Sigmoid colon (tissue), 7 donors: Measurements from ENCODE around the gene ZFPM1. TPM values are rescaled to one million over a fixed set of nuclear protein-coding genes. Genes with fewer than 3 reads are reported as not detected.

ENCODE experiments used
- DNase-seq: peaks from one replicate; pipeline ENCODE4 v3.0.0-alpha.2; 2019
- H3K27ac ChIP-seq, 4 donors: fragments of 200-600 bp; sonication (generic); one replicate each; pipeline ENCODE4 v1.5.1; 2016 to 2019; ENCODE audit warnings: mild to moderate bottlenecking in 1 of 4
- H3K27me3 ChIP-seq, 3 donors: fragments of 200-600 bp; sonication (generic); one replicate each; pipeline ENCODE4 v1.5.1; 2019; ENCODE audit warnings: mild to moderate bottlenecking in 1 of 3
- H3K36me3 ChIP-seq, 4 donors: fragments of 200-600 bp; sonication (generic); one replicate each; pipeline ENCODE4 v1.5.1; 2016 to 2019
- H3K4me1 ChIP-seq, 4 donors: fragments of 200-600 bp; sonication (generic); one replicate each; pipeline ENCODE4 v1.5.1; 2017 to 2019
- H3K4me3 ChIP-seq, 4 donors: fragments of 200-600 bp; sonication (generic); one replicate each; pipeline ENCODE4 v1.5.1; 2017 to 2019; ENCODE audit warnings: mild to moderate bottlenecking in 2 of 4, moderate library complexity in 1 of 4
- H3K9me3 ChIP-seq, 4 donors: fragments of 200-600 bp in 3 of 4; sonication (generic) in 3 of 4; one replicate each; pipeline versions ENCODE4 v1.5.1 to v1.6.1; 2013 to 2019
- EP300 ChIP-seq, 4 donors: sonication (generic); formaldehyde crosslinking; IDR thresholded peaks; one replicate each; pipeline ENCODE4 v1.6.1; 2017; ENCODE audit warnings: antibody characterized with exemption in 4 of 4
- POLR2A ChIP-seq, 2 donors: fragments of 450-650 bp; IDR thresholded peaks; one replicate each; pipeline ENCODE4 v1.6.1; 2016; ENCODE audit warnings: antibody characterized with exemption in 2 of 2, mild to moderate bottlenecking in 2 of 2, moderate library complexity in 2 of 2
- POLR2AphosphoS5 ChIP-seq, 4 donors: sonication (generic); formaldehyde crosslinking; IDR thresholded peaks; one replicate each; pipeline ENCODE4 v1.6.1; 2017; ENCODE audit warnings: antibody characterized with exemption in 4 of 4
- WGBS, 2 donors: extraction: QIAGEN DNeasy Blood & Tissue Kit; methylation state at CpG; one replicate each; pipeline ENCODE4 v1.1.7; 2013; 5-methylcytosine and 5-hydroxymethylcytosine counted together
- intact Hi-C: fragments of 100-400 bp; cut with DNase I; formaldehyde crosslinking; loops from one replicate; pipeline ENCODE4 v1.15.1; 2023
- polyA plus RNA-seq, 3 donors: library from polyadenylated mRNA; stranded (reverse); fragments of 200-250 nt; gene quantifications; one replicate each; pipeline ENCODE4 v1.2.3, GENCODE V29; 2013
- total RNA-seq, 4 donors: library from RNA; depleted of rRNA; stranded (reverse); fragments of >200 nt; gene quantifications; one replicate each; pipeline ENCODE4 v1.1.0, GENCODE V29; 2016
- TF ChIP-seq, protein P1 (sequence below), 4 experiments: fragments of 450-650 bp in 3 of 4; fragments of 200-600 bp in 1 of 4; IDR thresholded peaks; one replicate each; pipeline ENCODE4 v1.5.1; 2016 to 2019; ENCODE audit warnings: antibody characterized with exemption in 4 of 4, mild to moderate bottlenecking in 3 of 4, moderate library complexity in 2 of 4
- donor health status: healthy with polysubstance abuse.
- donor health status: Bipolar disorder and iron deficiency.
- donor health status: healthy.

ZFPM1 gene
- total and polyA plus RNA-seq, 7 donors, result 0.27 to 3.7 (median 0.66) TPM

- DNase-seq, result no peak
- intact Hi-C loops, result no loop called here
- Histone ChIP-seq H3K27ac (no peak overlapping the region), H3K36me3 (no peaks in the 10 kb centered on the region), H3K4me1 (no peaks in the 10 kb centered on the region), H3K27me3 (peaks cover 0 to 30% (median 0%) of the 10 kb centered on the region in 3 donors), H3K9me3 (no peaks in the 10 kb centered on the region), H3K4me3 (no peak overlapping the region)
- WGBS, 2 donors, result 27 to 38% methylated on average over 16 of the region's 16 CpGs
- TF ChIP-seq POLR2AphosphoS5 (IDR thresholded peaks at IDR 0.05) (no peak), POLR2A (IDR thresholded peaks at IDR 0.05) (no peak)
These were observed 97.2 kb downstream of the ZFPM1 start for GRCh38 chr16:88550246-88550661.

DNA sequence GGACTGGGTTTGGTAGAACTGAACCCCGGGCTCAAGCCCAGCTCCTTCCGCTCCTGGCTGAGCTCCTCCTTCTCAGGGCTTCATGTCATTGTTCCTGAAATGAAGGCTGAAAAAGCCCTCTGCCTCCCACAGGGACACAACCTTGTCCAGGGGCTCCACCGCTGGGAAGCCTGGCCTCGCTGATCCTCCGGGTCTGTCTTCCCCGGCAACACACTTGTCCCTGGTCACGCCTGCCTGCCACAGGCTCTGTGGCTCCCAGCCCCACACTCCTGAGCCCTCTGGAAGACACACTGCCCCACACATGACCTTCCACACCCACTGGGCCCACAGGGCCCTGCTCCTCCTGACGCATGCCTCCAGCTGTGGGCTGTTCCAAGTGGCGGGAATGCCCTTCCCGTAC lies 99.1 kb downstream of the ZFPM1 start:
- H3K27me3 ChIP-seq, result peaks cover 0 to 47% (median 0%) of the 10 kb centered on the region in 3 donors
- no peaks in the 10 kb centered on the region for H3K9me3 ChIP-seq
- no peak overlapping the region for H3K4me3 ChIP-seq

DNA sequence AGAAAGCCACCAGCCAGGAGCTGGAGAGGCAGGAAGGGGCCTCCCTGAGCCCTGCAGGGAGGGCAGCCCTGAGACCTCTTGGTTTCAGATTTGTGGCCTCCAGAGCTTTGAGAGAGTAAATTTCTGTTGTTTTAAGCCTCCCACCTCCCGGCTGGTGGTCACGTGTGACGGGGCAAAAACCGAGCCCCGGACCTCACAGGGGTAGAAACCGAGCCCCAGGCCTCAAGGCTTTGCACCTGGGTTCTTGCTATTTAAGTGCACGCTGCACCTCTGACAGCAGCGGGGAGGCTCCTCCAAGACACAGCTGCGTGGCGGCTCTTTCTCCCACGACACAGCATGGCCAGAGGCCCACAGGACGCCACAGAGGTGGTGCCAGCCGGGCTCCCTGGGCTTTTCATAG lies 99.7 kb downstream of the ZFPM1 start:
- DNase-seq, result no peak
- peaks cover 0 to 49% (median 0%) of the 10 kb centered on the region in 3 donors for H3K27me3 ChIP-seq
- no peaks in the 10 kb centered on the region for H3K4me1 ChIP-seq
- intact Hi-C loops, result no loop called here
- TF ChIP-seq POLR2AphosphoS5 (IDR thresholded peaks at IDR 0.05) (no peak), POLR2A (IDR thresholded peaks at IDR 0.05) (no peak), EP300 (IDR thresholded peaks at IDR 0.05) (no peak)
- TF ChIP-seq, protein P1, sequence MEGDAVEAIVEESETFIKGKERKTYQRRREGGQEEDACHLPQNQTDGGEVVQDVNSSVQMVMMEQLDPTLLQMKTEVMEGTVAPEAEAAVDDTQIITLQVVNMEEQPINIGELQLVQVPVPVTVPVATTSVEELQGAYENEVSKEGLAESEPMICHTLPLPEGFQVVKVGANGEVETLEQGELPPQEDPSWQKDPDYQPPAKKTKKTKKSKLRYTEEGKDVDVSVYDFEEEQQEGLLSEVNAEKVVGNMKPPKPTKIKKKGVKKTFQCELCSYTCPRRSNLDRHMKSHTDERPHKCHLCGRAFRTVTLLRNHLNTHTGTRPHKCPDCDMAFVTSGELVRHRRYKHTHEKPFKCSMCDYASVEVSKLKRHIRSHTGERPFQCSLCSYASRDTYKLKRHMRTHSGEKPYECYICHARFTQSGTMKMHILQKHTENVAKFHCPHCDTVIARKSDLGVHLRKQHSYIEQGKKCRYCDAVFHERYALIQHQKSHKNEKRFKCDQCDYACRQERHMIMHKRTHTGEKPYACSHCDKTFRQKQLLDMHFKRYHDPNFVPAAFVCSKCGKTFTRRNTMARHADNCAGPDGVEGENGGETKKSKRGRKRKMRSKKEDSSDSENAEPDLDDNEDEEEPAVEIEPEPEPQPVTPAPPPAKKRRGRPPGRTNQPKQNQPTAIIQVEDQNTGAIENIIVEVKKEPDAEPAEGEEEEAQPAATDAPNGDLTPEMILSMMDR (IDR thresholded peaks at IDR 0.05), result no peak
- H3K4me3 ChIP-seq, result no peak overlapping the region
- H3K36me3 ChIP-seq, result no peaks in the 10 kb centered on the region
- H3K27ac ChIP-seq, result no peak overlapping the region
- 60 to 80% methylated on average over 13 of the region's 13 CpGs for WGBS, 2 donors
- no peaks in the 10 kb centered on the region for H3K9me3 ChIP-seq

More for the DNA sequence above, 99.1 kb downstream of the ZFPM1 start:
- 93% methylated on average over 10 of the region's 10 CpGs for WGBS, 2 donors
- Histone ChIP-seq H3K27ac (no peak overlapping the region), H3K4me1 (no peaks in the 10 kb centered on the region), H3K36me3 (no peaks in the 10 kb centered on the region)
- intact Hi-C loops, result no loop called here
- DNase-seq, result no peak
- TF ChIP-seq POLR2A (IDR thresholded peaks at IDR 0.05) (no peak), EP300 (IDR thresholded peaks at IDR 0.05) (no peak), POLR2AphosphoS5 (IDR thresholded peaks at IDR 0.05) (no peak)
- TF ChIP-seq, protein P1 (IDR thresholded peaks at IDR 0.05), result no peak

DNA sequence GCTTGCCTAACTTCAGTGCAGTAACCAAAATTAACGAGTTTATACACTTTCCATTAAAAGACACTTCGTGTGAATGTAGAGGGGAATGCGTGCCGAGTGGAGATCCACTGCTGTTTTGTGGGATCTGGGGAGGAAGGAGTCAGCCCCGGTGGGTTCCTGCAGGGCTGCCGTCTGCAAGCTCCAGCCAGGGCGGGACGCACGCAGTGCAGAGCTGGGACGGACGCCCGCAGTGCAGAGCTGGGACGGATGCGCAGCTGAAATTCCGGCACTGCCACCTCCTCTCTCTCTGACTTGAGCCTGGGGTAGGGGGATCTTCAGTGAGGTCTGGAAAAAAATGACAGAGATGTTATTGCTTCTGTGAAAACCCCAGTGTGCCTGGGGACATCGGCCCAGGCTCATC lies 100.7 kb downstream of the ZFPM1 start:
- TF ChIP-seq POLR2A (IDR thresholded peaks at IDR 0.05) (no peak), EP300 (IDR thresholded peaks at IDR 0.05) (no peak), POLR2AphosphoS5 (IDR thresholded peaks at IDR 0.05) (no peak)
- TF ChIP-seq, protein P1 (IDR thresholded peaks at IDR 0.05), result no peak
- Histone ChIP-seq H3K27me3 (peaks cover 0 to 48% (median 0%) of the 10 kb centered on the region in 3 donors), H3K4me3 (no peak overlapping the region), H3K27ac (no peak overlapping the region), H3K9me3 (no peaks in the 10 kb centered on the region), H3K4me1 (peaks cover 0 to 2% (median under 1%) of the 10 kb centered on the region in 4 donors), H3K36me3 (no peaks in the 10 kb centered on the region)
- DNase-seq, result no peak
- intact Hi-C loops, result no loop called here
- 66 to 78% methylated on average over 16 of the region's 16 CpGs for whole genome bisulfite sequencing, 2 donors

GRCh38 chr16:88554711-88555264 lies 101.7 kb downstream of the ZFPM1 start:
- no peak for DNase-seq
- Histone ChIP-seq H3K36me3 (no peaks in the 10 kb centered on the region), H3K4me1 (peaks cover 0 to 6% (median 3%) of the 10 kb centered on the region in 4 donors), H3K4me3 (no peak overlapping the region), H3K9me3 (no peaks in the 10 kb centered on the region), H3K27ac (no peak overlapping the region), H3K27me3 (peaks cover 0 to 56% (median 0%) of the 10 kb centered on the region in 3 donors)
- TF ChIP-seq POLR2A (IDR thresholded peaks at IDR 0.05), result no peak
- TF ChIP-seq, protein P1 (IDR thresholded peaks at IDR 0.05), result no peak
- TF ChIP-seq EP300 (IDR thresholded peaks at IDR 0.05), result no peak
- no peak for TF ChIP-seq POLR2AphosphoS5 (IDR thresholded peaks at IDR 0.05)
- 70 to 74% methylated on average over 15 of the region's 15 CpGs for WGBS, 2 donors
- intact Hi-C loops, result no loop called here
